ENCODE data around the gene SYNDIG1. TPM values are rescaled to one million over a fixed set of nuclear protein-coding genes. Genes with fewer than 3 reads are reported as not detected.

SYNDIG1 gene
- total RNA-seq, 2 experiments from 2014 or later: not detected

- no peak overlapping the region for H3K4me3 Mint-ChIP-seq
- no peaks in the 10 kb centered on the region for H3K36me3 Mint-ChIP-seq
- no peaks in the 10 kb centered on the region for H3K4me1 Mint-ChIP-seq (ENCODE audit: low read depth)
- POLR2A ChIA-PET: no interaction called here
- DNase-seq: no peak
- H3K9me3 Mint-ChIP-seq: no peaks in the 10 kb centered on the region
- H3K27me3 Mint-ChIP-seq: peaks cover 6% of the 10 kb centered on the region
- intact Hi-C loops (cut with micrococcal nuclease): no loop called here
- no peak overlapping the region for H3K27ac Mint-ChIP-seq
- CTCF ChIA-PET: no interaction called here
These were observed 14.1 kb downstream of the SYNDIG1 start for GRCh38 chr20:24483435-24484080.

GRCh38 chr20:24484081-24484450 lies 14.6 kb downstream of the SYNDIG1 start:
- no peak overlapping the region for H3K4me3 Mint-ChIP-seq
- intact Hi-C loops (cut with micrococcal nuclease): no loop called here
- H3K27ac Mint-ChIP-seq: no peak overlapping the region
- H3K9me3 Mint-ChIP-seq: no peaks in the 10 kb centered on the region
- ChIA-PET CTCF (no interaction called here), POLR2A (no interaction called here)
- H3K36me3 Mint-ChIP-seq: no peaks in the 10 kb centered on the region
- H3K4me1 Mint-ChIP-seq (ENCODE audit: low read depth): no peaks in the 10 kb centered on the region
- DNase-seq: no peak
- peaks cover 6% of the 10 kb centered on the region for H3K27me3 Mint-ChIP-seq

DNA sequence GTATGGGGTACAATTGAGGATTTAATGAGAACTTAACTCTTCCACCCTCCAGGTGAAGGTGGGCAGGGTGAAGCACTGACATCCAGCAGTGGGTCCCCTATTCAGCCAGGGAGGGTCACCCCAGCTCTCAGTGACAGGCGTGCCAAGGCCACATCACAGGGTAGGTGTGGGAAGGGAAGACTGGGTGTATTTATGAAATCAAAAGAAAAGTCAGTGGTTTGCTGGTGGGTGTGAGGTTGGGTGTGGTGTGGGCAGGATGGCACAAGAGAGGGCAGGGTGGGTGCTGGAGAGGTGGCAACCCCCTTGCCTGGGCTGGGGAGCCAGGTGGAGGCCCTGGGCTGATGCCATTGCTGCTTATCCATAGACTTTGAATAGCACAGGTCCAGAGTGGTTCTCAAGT lies 16.6 kb downstream of the SYNDIG1 start:
- Mint-ChIP-seq H3K4me3 (no peak overlapping the region), H3K9me3 (no peaks in the 10 kb centered on the region), H3K27ac (no peak overlapping the region), H3K4me1 (ENCODE audit: low read depth) (no peaks in the 10 kb centered on the region), H3K36me3 (no peaks in the 10 kb centered on the region), H3K27me3 (peaks cover 2% of the 10 kb centered on the region)
- intact Hi-C loops (cut with micrococcal nuclease): no loop called here
- DNase-seq: no peak
- ChIA-PET POLR2A (no interaction called here), CTCF (no interaction called here)

GRCh38 chr20:24487240-24487639 lies 17.8 kb downstream of the SYNDIG1 start:
- Mint-ChIP-seq H3K4me1 (ENCODE audit: low read depth) (no peaks in the 10 kb centered on the region), H3K36me3 (no peaks in the 10 kb centered on the region), H3K27ac (no peak overlapping the region), H3K4me3 (no peak overlapping the region), H3K9me3 (no peaks in the 10 kb centered on the region), H3K27me3 (peaks cover 2% of the 10 kb centered on the region)
- intact Hi-C loops (cut with micrococcal nuclease): no loop called here
- ChIA-PET POLR2A (no interaction called here), CTCF (no interaction called here)
- no peak for DNase-seq

DNA sequence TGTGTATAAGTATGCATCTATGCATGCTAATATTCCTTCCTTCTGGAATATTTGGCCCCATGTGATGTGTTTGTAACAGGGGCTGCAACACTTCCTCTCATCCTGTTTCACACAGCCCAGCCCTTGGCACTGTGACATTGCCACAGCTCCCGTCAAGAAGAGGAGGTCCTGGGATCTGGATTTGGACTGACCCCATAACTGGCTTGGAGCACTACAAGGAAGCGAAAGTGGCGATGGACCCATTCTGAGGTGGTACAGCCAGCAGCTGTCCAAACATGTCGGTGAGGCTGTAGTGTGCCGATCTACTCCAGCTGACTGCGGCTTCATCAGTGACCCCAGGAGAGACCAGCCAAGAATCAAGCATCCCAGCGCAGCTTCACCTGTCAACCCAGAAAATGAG lies 18.2 kb downstream of the SYNDIG1 start:
- H3K4me1 Mint-ChIP-seq (ENCODE audit: low read depth): no peaks in the 10 kb centered on the region
- H3K9me3 Mint-ChIP-seq: no peaks in the 10 kb centered on the region
- CTCF ChIA-PET: no interaction called here
- intact Hi-C loops (cut with micrococcal nuclease): no loop called here
- H3K27ac Mint-ChIP-seq: no peak overlapping the region
- H3K36me3 Mint-ChIP-seq: no peaks in the 10 kb centered on the region
- POLR2A ChIA-PET: no interaction called here
- no peak overlapping the region for H3K4me3 Mint-ChIP-seq
- DNase-seq: no peak
- peaks cover 2% of the 10 kb centered on the region for H3K27me3 Mint-ChIP-seq

DNA sequence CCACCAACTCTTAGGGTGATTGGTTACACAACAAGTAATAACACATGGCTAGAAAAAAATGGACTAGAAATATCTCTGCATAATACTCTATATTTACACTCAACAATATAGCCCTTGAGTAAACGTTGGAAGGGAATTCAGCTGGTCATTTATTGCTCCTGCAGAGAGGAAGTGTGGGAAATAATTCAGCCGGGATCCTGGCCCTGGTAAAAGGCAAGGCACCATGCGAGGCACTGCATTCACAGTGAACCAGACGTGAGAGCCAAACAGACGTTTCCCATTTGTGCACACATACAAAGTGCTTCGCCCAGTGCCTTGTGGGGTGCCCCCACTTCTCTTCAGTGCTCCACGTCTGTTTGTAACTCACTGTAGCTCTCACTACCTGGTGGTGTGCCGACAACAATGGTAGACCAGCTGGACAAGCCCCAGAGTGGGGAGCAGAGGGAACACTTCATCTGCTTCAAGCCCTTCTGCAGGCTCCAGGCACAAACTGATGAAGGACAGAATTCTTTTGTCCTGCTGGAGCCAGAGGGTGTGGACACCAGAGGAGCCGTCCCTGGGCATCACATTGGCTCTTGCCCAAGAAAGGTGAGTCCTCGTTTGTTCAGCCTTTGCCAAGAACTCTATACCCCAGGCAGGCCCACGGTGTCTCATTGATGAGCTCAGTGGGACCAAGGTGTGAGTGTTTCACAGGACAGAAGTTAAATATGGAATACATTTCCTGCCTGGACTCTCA lies 18.8 kb downstream of the SYNDIG1 start:
- intact Hi-C loops (cut with micrococcal nuclease): no loop called here
- no peaks in the 10 kb centered on the region for H3K9me3 Mint-ChIP-seq
- ChIA-PET CTCF (no interaction called here), POLR2A (no interaction called here)
- no peaks in the 10 kb centered on the region for H3K4me1 Mint-ChIP-seq (ENCODE audit: low read depth)
- no peak overlapping the region for H3K27ac Mint-ChIP-seq
- no peaks in the 10 kb centered on the region for H3K36me3 Mint-ChIP-seq
- DNase-seq: no peak
- H3K27me3 Mint-ChIP-seq: peaks cover 2% of the 10 kb centered on the region
- H3K4me3 Mint-ChIP-seq: no peak overlapping the region

DNA sequence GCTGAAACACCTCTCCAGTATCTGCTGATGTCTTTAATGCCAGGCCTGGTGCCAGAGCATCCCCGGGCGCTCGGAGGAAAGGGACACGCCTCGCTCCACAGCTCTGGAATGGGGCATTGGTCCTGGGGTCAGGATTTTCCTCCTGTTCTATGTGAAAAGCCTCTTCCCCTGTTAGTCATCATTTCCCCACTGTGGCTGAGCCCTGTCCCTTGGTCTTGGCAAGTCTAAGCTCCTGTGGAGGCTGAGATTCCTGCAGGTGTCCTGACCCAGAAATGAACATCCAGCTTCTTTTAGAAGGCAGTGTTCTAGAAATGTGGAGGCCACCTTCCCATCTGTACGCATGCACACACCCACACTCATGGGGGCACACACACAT lies 19.4 kb downstream of the SYNDIG1 start:
- Mint-ChIP-seq H3K27ac (no peak overlapping the region), H3K9me3 (no peaks in the 10 kb centered on the region), H3K4me1 (ENCODE audit: low read depth) (no peaks in the 10 kb centered on the region), H3K4me3 (no peak overlapping the region), H3K27me3 (peaks cover 2% of the 10 kb centered on the region), H3K36me3 (no peaks in the 10 kb centered on the region)
- ChIA-PET POLR2A (no interaction called here), CTCF (no interaction called here)
- no peak for DNase-seq
- intact Hi-C loops (cut with micrococcal nuclease): no loop called here

DNA sequence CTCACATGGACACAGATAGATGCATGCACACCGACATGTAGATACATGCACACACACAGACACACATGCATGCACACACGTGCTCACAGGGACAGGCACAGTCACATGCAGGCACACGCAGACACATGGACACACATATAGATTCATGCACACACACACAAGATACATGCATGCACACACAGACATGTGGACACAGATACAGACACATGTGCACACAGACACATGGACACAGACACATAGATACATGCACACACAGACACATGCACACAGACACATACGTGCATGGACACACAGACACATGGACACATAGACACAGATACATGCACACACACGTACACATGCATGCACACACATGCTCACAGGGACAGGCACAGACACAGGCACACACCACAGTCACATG lies 19.8 kb downstream of the SYNDIG1 start:
- DNase-seq: no peak
- intact Hi-C loops (cut with micrococcal nuclease): no loop called here
- no peak overlapping the region for H3K27ac Mint-ChIP-seq
- CTCF ChIA-PET: no interaction called here
- POLR2A ChIA-PET: no interaction called here
- H3K36me3 Mint-ChIP-seq: no peaks in the 10 kb centered on the region
- no peak overlapping the region for H3K4me3 Mint-ChIP-seq
- no peaks in the 10 kb centered on the region for H3K4me1 Mint-ChIP-seq (ENCODE audit: low read depth)
- peaks cover 2% of the 10 kb centered on the region for H3K27me3 Mint-ChIP-seq
- H3K9me3 Mint-ChIP-seq: no peaks in the 10 kb centered on the region

DNA sequence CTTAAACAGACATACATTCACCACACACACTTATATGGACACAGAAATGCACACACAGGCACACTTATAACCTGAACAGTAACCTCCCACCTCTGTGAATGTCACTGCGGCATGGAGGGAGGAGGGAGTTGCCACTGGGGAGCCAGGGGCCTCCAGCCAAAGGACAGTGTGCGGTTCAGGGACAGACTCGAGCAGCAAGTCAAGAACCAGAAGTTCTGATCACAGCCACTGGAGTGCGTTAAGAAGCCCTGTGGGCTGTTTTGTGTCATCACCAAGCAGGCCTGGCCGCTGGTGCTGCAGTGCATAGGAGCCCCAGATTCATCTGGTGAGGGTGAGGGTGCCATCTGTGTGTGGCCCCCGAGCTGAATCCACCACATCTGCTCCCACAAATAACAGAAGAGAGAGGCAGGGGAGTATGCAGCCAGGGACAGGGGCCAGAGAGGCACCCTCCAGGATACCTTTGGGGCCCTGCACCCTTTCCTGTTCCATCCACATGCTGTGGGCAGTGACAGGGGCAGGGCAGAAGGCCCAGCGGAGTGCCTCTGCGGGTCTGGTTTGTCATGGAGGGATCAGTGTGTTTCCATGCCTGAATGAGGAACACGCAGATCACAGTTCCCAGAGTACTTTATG lies 20.3 kb downstream of the SYNDIG1 start:
- ChIA-PET CTCF (no interaction called here), POLR2A (no interaction called here)
- Mint-ChIP-seq H3K4me3 (no peak overlapping the region), H3K4me1 (ENCODE audit: low read depth) (no peaks in the 10 kb centered on the region), H3K27ac (no peak overlapping the region), H3K9me3 (no peaks in the 10 kb centered on the region), H3K27me3 (peaks cover 2% of the 10 kb centered on the region), H3K36me3 (no peaks in the 10 kb centered on the region)
- intact Hi-C loops (cut with micrococcal nuclease): no loop called here
- no peak for DNase-seq

GRCh38 chr20:24490598-24490997 lies 21.2 kb downstream of the SYNDIG1 start:
- no peak overlapping the region for H3K27ac Mint-ChIP-seq
- intact Hi-C loops (cut with micrococcal nuclease): no loop called here
- no peaks in the 10 kb centered on the region for H3K36me3 Mint-ChIP-seq
- ChIA-PET POLR2A (no interaction called here), CTCF (no interaction called here)
- no peaks in the 10 kb centered on the region for H3K9me3 Mint-ChIP-seq
- H3K4me1 Mint-ChIP-seq (ENCODE audit: low read depth): no peaks in the 10 kb centered on the region
- no peak for DNase-seq
- peaks cover 2% of the 10 kb centered on the region for H3K27me3 Mint-ChIP-seq
- H3K4me3 Mint-ChIP-seq: no peak overlapping the region

DNA sequence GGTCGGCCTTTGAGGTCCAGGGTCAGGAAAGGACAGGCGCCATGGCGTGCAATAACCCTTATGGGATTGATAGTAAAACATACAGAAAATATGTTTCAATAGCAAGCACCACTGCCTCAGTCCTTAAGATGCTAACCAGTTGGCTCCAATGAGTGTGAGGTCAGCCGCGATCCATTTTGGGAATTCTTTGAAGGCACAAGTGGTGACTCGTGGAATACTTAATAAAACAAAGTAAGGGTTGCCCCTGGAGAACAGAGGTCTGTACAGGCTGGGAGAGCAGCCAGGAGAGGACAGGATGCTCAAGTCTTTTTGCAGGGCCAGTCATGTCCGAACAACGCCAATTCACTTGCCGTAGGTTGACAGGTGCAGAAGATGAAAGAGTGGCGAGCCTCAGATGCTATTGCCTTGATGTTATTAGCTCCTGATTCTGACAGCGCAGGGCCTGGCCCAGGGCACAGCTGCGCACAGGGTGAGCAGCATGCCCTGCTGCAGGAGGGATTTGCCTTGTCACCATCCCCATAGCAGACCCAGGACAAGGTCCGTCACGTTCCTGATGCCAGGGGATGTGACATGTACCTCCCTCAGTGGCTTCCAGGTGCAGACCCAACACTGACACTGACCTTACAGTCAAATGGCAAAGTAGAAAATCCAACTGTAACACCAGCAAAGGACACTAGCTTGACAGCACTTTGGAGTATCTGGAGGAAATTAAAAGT lies 21.8 kb downstream of the SYNDIG1 start:
- Mint-ChIP-seq H3K4me3 (no peak overlapping the region), H3K27ac (no peak overlapping the region), H3K4me1 (ENCODE audit: low read depth) (no peaks in the 10 kb centered on the region), H3K9me3 (no peaks in the 10 kb centered on the region), H3K27me3 (no peaks in the 10 kb centered on the region), H3K36me3 (no peaks in the 10 kb centered on the region)
- ChIA-PET CTCF (no interaction called here), POLR2A (no interaction called here)
- DNase-seq: no peak
- intact Hi-C loops (cut with micrococcal nuclease): no loop called here

GRCh38 chr20:24492031-24492607 lies 22.7 kb downstream of the SYNDIG1 start:
- Mint-ChIP-seq H3K4me1 (ENCODE audit: low read depth) (no peaks in the 10 kb centered on the region), H3K36me3 (no peaks in the 10 kb centered on the region), H3K4me3 (no peak overlapping the region), H3K27me3 (no peaks in the 10 kb centered on the region), H3K27ac (no peak overlapping the region), H3K9me3 (no peaks in the 10 kb centered on the region)
- ChIA-PET CTCF (no interaction called here), POLR2A (no interaction called here)
- no peak for DNase-seq
- intact Hi-C loops (cut with micrococcal nuclease): no loop called here

Measured in activated CD4-positive, alpha-beta memory T cell treated with anti-CD3 and anti-CD28 coated beads for 36 hours (primary cell).